ENCODE results near the gene C17orf67.

DNA sequence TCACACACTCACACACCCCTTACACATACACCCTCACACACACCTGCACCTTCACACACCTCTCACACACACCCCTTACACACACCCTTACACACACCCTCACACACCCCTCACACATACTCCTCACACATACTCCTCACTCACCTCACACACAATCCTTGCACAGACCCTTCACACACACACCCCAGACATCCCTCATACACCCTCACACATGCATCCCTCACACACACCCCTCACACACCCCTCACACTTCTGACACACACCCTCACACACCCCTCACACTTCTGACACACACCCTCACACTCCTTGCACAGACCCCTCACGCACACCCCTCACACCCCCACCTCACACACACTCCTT is 23.9 kb downstream of the C17orf67 start:
- TF ChIP-seq BHLHE40 (IDR thresholded peaks at IDR 0.05; ENCODE audit: borderline replicate concordance) (no peak), TARDBP (IDR thresholded peaks at IDR 0.05) (no peak), SP1 (IDR thresholded peaks at IDR 0.05) (no peak), ARNT (IDR thresholded peaks at IDR 0.05) (no peak)

Measured in HEK293T (cell line).